A549 (cell line): ENCODE data around the gene ST6GAL1. TPM values are rescaled to one million over a fixed set of nuclear protein-coding genes. Genes with fewer than 3 reads are reported as not detected.

Experiments
- ATAC-seq, 2 experiments: fragments of 200-7000 bp in 1 of 2; fragments of >200 bp in 1 of 2; cut with Nextera tagmentation in 1 of 2; cut with Tn5 transposase in 1 of 2; 3 replicates each; pipeline versions ENCODE4 v1.8.0 to v1.9.1; 2018 to 2020; ENCODE audit warnings: mild to moderate bottlenecking in 1 of 2, moderate library complexity in 1 of 2
- CTCF ChIA-PET: fragments of 300-600 bp; sonication (Branson Sonifier 250); formaldehyde crosslinking; extraction: SDS; loops from one replicate; lab custom pipeline; 2021; ENCODE audit warnings: antibody characterized with exemption, inconsistent platforms; lab: Yijun Ruan, JAX
- POLR2A ChIA-PET: fragments of 350-600 bp; formaldehyde crosslinking; extraction: SDS; loops from one replicate; lab custom pipeline; 2021; ENCODE audit warnings: antibody characterized with exemption, inconsistent platforms; lab: Yijun Ruan, JAX
- DNase-seq, 2 experiments: peaks; one replicate each; pipeline versions ENCODE4 v3.0.0 to v3.0.0-alpha.2; 2011 to 2016; ENCODE audit warnings: low read depth in 1 of 2, low spot score in 1 of 2
- FAIRE-seq: peaks from 2 replicates; lab custom pipeline; 2011; peaks lifted over from hg19 to GRCh38; lab: Jason Lieb, UNC
- H3K27ac ChIP-seq, 2 experiments: fragments of >200 bp; sonication (Bioruptor Twin); formaldehyde crosslinking; 3 replicates each; pipeline ENCODE4 v1.5.1; 2016 to 2017
- H3K4me1 ChIP-seq: fragments of >200 bp; sonication (Bioruptor Twin); formaldehyde crosslinking; 3 replicates; pipeline ENCODE4 v1.6.1; 2016
- H3K4me2 ChIP-seq: fragments of >200 bp; sonication (Bioruptor Twin); formaldehyde crosslinking; 3 replicates; pipeline ENCODE4 v1.6.1; 2016
- H3K4me3 ChIP-seq: fragments of >200 bp; sonication (Bioruptor Twin); formaldehyde crosslinking; 3 replicates; pipeline ENCODE4 v1.5.1; 2016
- H3K9me3 ChIP-seq: fragments of >200 bp; sonication (Bioruptor Twin); formaldehyde crosslinking; 3 replicates; pipeline ENCODE4 v1.6.1; 2016
- ATOH8 ChIP-seq: fragments of 250-450 bp; sonication (Bioruptor Pico); IDR thresholded peaks from 2 replicates; pipeline ENCODE4 v1.5.0; 2020; ENCODE audit warnings: low read depth, mild to moderate bottlenecking, moderate library complexity
- BCL3 ChIP-seq: fragments of >200 bp; sonication (Bioruptor Twin); formaldehyde crosslinking; IDR thresholded peaks from 3 replicates; pipeline ENCODE4 v1.6.1; 2016
- E2F6 ChIP-seq: IDR thresholded peaks from 2 replicates; pipeline ENCODE4 v1.6.1; 2012; ENCODE audit warnings: low read depth, borderline replicate concordance
- EHMT2 ChIP-seq: fragments of 200-600 bp; sonication (generic); IDR thresholded peaks from 2 replicates; pipeline ENCODE4 v1.6.1; 2016; ENCODE audit warnings: antibody characterized with exemption, low read depth, mild to moderate bottlenecking, moderate library complexity
- ELK1 ChIP-seq: fragments of 150-350 bp; IDR thresholded peaks from 2 replicates; pipeline ENCODE4 v1.6.1; 2014; ENCODE audit warnings: low read depth, mild to moderate bottlenecking, low read length
- ESRRA ChIP-seq: fragments of 150-350 bp; IDR thresholded peaks from 2 replicates; pipeline ENCODE4 v1.6.1; 2014; ENCODE audit warnings: mild to moderate bottlenecking, low read length, borderline replicate concordance
- HDAC2 ChIP-seq: fragments of 200-600 bp; sonication (generic); IDR thresholded peaks from 2 replicates; pipeline ENCODE4 v1.6.1; 2016
- HES2 ChIP-seq: fragments of >200 bp; sonication (Bioruptor Twin); formaldehyde crosslinking; IDR thresholded peaks from 2 replicates; pipeline ENCODE4 v1.6.1; 2016
- HOXA7 ChIP-seq: fragments of 250-450 bp; sonication (Bioruptor Pico); IDR thresholded peaks from 2 replicates; pipeline ENCODE4 v1.5.0; 2020; ENCODE audit warnings: mild to moderate bottlenecking, moderate library complexity
- HOXB13 ChIP-seq: fragments of 250-450 bp; sonication (Bioruptor Pico); IDR thresholded peaks from 2 replicates; pipeline ENCODE4 v1.5.0; 2020; ENCODE audit warnings: low read depth, mild to moderate bottlenecking, moderate library complexity
- MAFK ChIP-seq: fragments of 450-650 bp; IDR thresholded peaks from 2 replicates; pipeline ENCODE4 v1.6.1; 2014; ENCODE audit not compliant: partially characterized antibody
- MAX ChIP-seq: IDR thresholded peaks from 2 replicates; pipeline ENCODE4 v1.6.1; 2012
- MAZ ChIP-seq: fragments of 150-350 bp; IDR thresholded peaks from 2 replicates; pipeline ENCODE4 v1.6.1; 2014; ENCODE audit warnings: antibody characterized with exemption, low read depth, low read length, borderline replicate concordance
- MYC ChIP-seq: IDR thresholded peaks from 2 replicates; pipeline ENCODE4 v1.6.1; 2012; ENCODE audit warnings: mild to moderate bottlenecking, inconsistent platforms, low read length, improper control_type of control experiment, borderline replicate concordance
- NFE2L2 ChIP-seq: fragments of 150-350 bp; conservative IDR thresholded peaks from 2 replicates; pipeline ENCODE4 v1.6.1; 2014; ENCODE audit warnings: low read length
- NPAS2 ChIP-seq: fragments of 250-450 bp; sonication (Bioruptor Pico); IDR thresholded peaks from 2 replicates; pipeline ENCODE4 v1.8.0; 2022; ENCODE audit warnings: mild to moderate bottlenecking, moderate library complexity, borderline replicate concordance
- NR3C1 ChIP-seq: fragments of >200 bp; sonication (Bioruptor Twin); formaldehyde crosslinking; IDR thresholded peaks from 3 replicates; pipeline ENCODE4 v1.6.1; 2017
- POLR2AphosphoS2 ChIP-seq: conservative IDR thresholded peaks from 2 replicates; pipeline ENCODE4 v1.6.1; 2012; ENCODE audit warnings: low read length, improper control_type of control experiment, inconsistent platforms
- RAD21 ChIP-seq, 2 experiments: fragments of >200 bp in 1 of 2; sonication (Bioruptor Twin) in 1 of 2; formaldehyde crosslinking in 1 of 2; IDR thresholded peaks in 1 of 2; conservative IDR thresholded peaks in 1 of 2; 2 replicates in 1 of 2; 3 replicates in 1 of 2; pipeline ENCODE4 v1.6.1; 2012 to 2018; ENCODE audit warnings: inconsistent platforms in 1 of 2
- RARB ChIP-seq: fragments of 250-450 bp; sonication (Bioruptor Pico); IDR thresholded peaks from 2 replicates; pipeline ENCODE4 v1.8.0; 2021; ENCODE audit warnings: mild to moderate bottlenecking, moderate library complexity
- RCOR1 ChIP-seq: fragments of 150-350 bp; IDR thresholded peaks from 2 replicates; pipeline ENCODE4 v1.6.1; 2014; ENCODE audit warnings: antibody characterized with exemption, low read length, low read depth
- RFX5 ChIP-seq: fragments of 450-650 bp; IDR thresholded peaks from 2 replicates; pipeline ENCODE4 v1.7.1; 2014; ENCODE audit warnings: antibody characterized with exemption, mild to moderate bottlenecking, moderate library complexity
- RNF2 ChIP-seq: fragments of 200-600 bp; sonication (generic); IDR thresholded peaks from 2 replicates; pipeline ENCODE4 v1.6.1; 2016; ENCODE audit warnings: low read depth, mild to moderate bottlenecking, antibody characterized with exemption, moderate library complexity, borderline replicate concordance
- SMC3 ChIP-seq: fragments of >200 bp; sonication (Bioruptor Twin); formaldehyde crosslinking; IDR thresholded peaks from 3 replicates; pipeline ENCODE4 v1.6.1; 2018; ENCODE audit warnings: inconsistent platforms
- SREBF2 ChIP-seq: fragments of 450-650 bp; IDR thresholded peaks from 2 replicates; pipeline ENCODE4 v1.6.1; 2014; ENCODE audit warnings: mild to moderate bottlenecking, moderate library complexity
- USF2 ChIP-seq: fragments of 450-650 bp; IDR thresholded peaks from 2 replicates; pipeline ENCODE4 v1.6.1; 2014; ENCODE audit warnings: antibody characterized with exemption
- ZC3H11A ChIP-seq: fragments of 450-650 bp; IDR thresholded peaks from 2 replicates; pipeline ENCODE4 v1.6.1; 2014; ENCODE audit warnings: antibody characterized with exemption, mild to moderate bottlenecking
- ZFP36 ChIP-seq: fragments of 450-650 bp; IDR thresholded peaks from 2 replicates; pipeline ENCODE4 v1.6.1; 2014; ENCODE audit warnings: borderline replicate concordance; ENCODE audit not compliant: partially characterized antibody
- ZNF302 ChIP-seq: fragments of 250-450 bp; sonication (Bioruptor Pico); IDR thresholded peaks from 2 replicates; pipeline ENCODE4 v1.9.0; 2021; ENCODE audit warnings: inconsistent platforms, mild to moderate bottlenecking, moderate library complexity
- WGBS: methylation state at CpG from one replicate; pipeline ENCODE4 v1.1.6; 2017; ENCODE audit errors: missing lambda C conversion rate; 5-methylcytosine and 5-hydroxymethylcytosine counted together
- polyA plus RNA-seq, 4 experiments: library from polyadenylated mRNA; depleted of rRNA in 3 of 4; stranded (reverse); fragments of >200 nt; fragmentation: RNase III in 1 of 4; extraction: RNeasy Plus Mini Kit Qiagen cat#74134 plus additional on column Dnase treatment in 1 of 4; gene quantifications; 2 replicates in 3 of 4; 3 replicates in 1 of 4; pipeline ENCODE4 v1.2.3, GENCODE V29; 2011 to 2017

Gene ST6GAL1
- polyA plus RNA-seq, 2 of the 4 experiments (the other 2 are of a cell fraction), result 3.9 to 6.5 TPM

GRCh38 chr3:186988806-186989205 is 58.5 kb downstream of the ST6GAL1 start (continued):
- no peak for TF ChIP-seq USF2
- no peak for TF ChIP-seq E2F6
- no peak for TF ChIP-seq ESRRA
- no peak for TF ChIP-seq POLR2AphosphoS2
- TF ChIP-seq MAX, result no peak
- TF ChIP-seq RAD21 (conservative IDR thresholded peaks at IDR 0.05 in 1 of 2, IDR thresholded peaks at IDR 0.05 in 1 of 2), result no peak

- no peak for DNase-seq
- Histone ChIP-seq H3K4me1 (no peaks in the 10 kb centered on the region), H3K27ac (no peak overlapping the region), H3K9me3 (no peaks in the 10 kb centered on the region), H3K4me3 (no peak overlapping the region), H3K4me2 (no peak overlapping the region)
- no peak for TF ChIP-seq NR3C1
- no peak for TF ChIP-seq MAZ
- no peak for TF ChIP-seq BCL3
- TF ChIP-seq HOXA7 (CRISPR knock-in tag), result no peak
- TF ChIP-seq RFX5, result no peak
- TF ChIP-seq MAX, result no peak
- TF ChIP-seq RCOR1, result no peak
- no peak for TF ChIP-seq ATOH8
- TF ChIP-seq ZC3H11A, result no peak
- TF ChIP-seq NPAS2 (CRISPR knock-in tag), result no peak
- no peak for TF ChIP-seq HOXB13 (CRISPR knock-in tag)
- TF ChIP-seq RARB, result no peak
- TF ChIP-seq SMC3, result no peak
- TF ChIP-seq ELK1, result no peak
- TF ChIP-seq HDAC2, result no peak
- TF ChIP-seq ZNF302 (CRISPR knock-in tag), result no peak
- no peak for ATAC-seq
- ChIA-PET CTCF (interaction anchor here (0.5 to 0.9 kb wide), 2 partner anchors 37 to 153 kb away, joined by 3 read pairs; no protein-coding TSS in a partner anchor), POLR2A (no interaction called here)
- no peak for FAIRE-seq
- 78% methylated on average over 1 of the region's 1 CpG for WGBS
Measured at GRCh38 chr3:186989429-186989828, 59.1 kb downstream of the ST6GAL1 start.

- WGBS, result 91% methylated on average over 3 of the region's 3 CpGs
- CTCF ChIA-PET, result no interaction called here
- no peak for TF ChIP-seq RNF2
- TF ChIP-seq MAFK, result no peak
- no peak for TF ChIP-seq ZFP36
- TF ChIP-seq EHMT2, result no peak
- no peak for TF ChIP-seq HES2
- TF ChIP-seq NFE2L2, result no peak
- no peak for TF ChIP-seq MYC
- no peak for TF ChIP-seq ATOH8
- no peak for TF ChIP-seq SREBF2
Measured at GRCh38 chr3:186990277-186990676, 60.0 kb downstream of the ST6GAL1 start.

More at GRCh38 chr3:186990277-186990676, 60.0 kb downstream of the ST6GAL1 start:
- POLR2A ChIA-PET, result no interaction called here
- Histone ChIP-seq H3K4me1 (no peaks in the 10 kb centered on the region), H3K4me2 (no peak overlapping the region), H3K27ac (no peak overlapping the region), H3K9me3 (no peaks in the 10 kb centered on the region), H3K4me3 (no peak overlapping the region)
- DNase-seq (no peak), ATAC-seq (no peak), FAIRE-seq (no peak)
